CD4-positive, alpha-beta T cell (primary cell): ENCODE data around the gene GLB1L. TPM values are rescaled to one million over a fixed set of nuclear protein-coding genes. Genes with fewer than 3 reads are reported as not detected.

Experiments
- ATAC-seq: fragments of 200-7000 bp; cut with Tn5 transposase; one replicate; pipeline ENCODE4 v1.10.0; 2022; ENCODE audit warnings: mild to moderate bottlenecking; ENCODE audit not compliant: poor library complexity
- CTCF ChIA-PET: fragments of 350-600 bp; sonication (Branson Sonifier 250); formaldehyde crosslinking; loops from one replicate; lab custom pipeline; 2021; ENCODE audit warnings: antibody characterized with exemption, inconsistent platforms; lab: Charles Lee
- POLR2A ChIA-PET: fragments of 350-600 bp; sonication (Branson Sonifier 250); formaldehyde crosslinking; loops from one replicate; lab custom pipeline; 2021; ENCODE audit warnings: antibody characterized with exemption, inconsistent platforms; lab: Charles Lee
- DNase-seq, 14 experiments: peaks; one replicate each; pipeline ENCODE4 v3.0.0-alpha.2; 2013 to 2020; ENCODE audit warnings: mixed read lengths in 2 of 14
- H3K27ac ChIP-seq, 2 donors: one replicate each; pipeline versions ENCODE4 v1.5.1 to v1.7.0; 2013; ENCODE audit warnings: low read length in 2 of 2, low read depth in 1 of 2, mild to moderate bottlenecking in 1 of 2
- H3K27me3 ChIP-seq, 2 experiments: 1 replicate in 1 of 2; 2 replicates in 1 of 2; pipeline versions ENCODE4 v1.6.1 to v1.7.0; 2013; ENCODE audit warnings: low read length in 2 of 2, control low read depth in 1 of 2, mild to moderate bottlenecking in 1 of 2, moderate library complexity in 1 of 2; ENCODE audit not compliant: insufficient read depth in 2 of 2, control insufficient read depth in 1 of 2
- H3K36me3 ChIP-seq: one replicate; pipeline ENCODE4 v1.6.1; 2013; ENCODE audit warnings: low read length, control low read depth; ENCODE audit not compliant: insufficient read depth
- H3K4me1 ChIP-seq: one replicate; pipeline ENCODE4 v1.6.1; 2013; ENCODE audit warnings: low read length, control low read depth; ENCODE audit not compliant: insufficient read depth
- H3K4me3 ChIP-seq: one replicate; pipeline ENCODE4 v1.5.1; 2013; ENCODE audit warnings: mild to moderate bottlenecking, low read length, moderate library complexity
- H3K9me3 ChIP-seq, 2 experiments: 1 replicate in 1 of 2; 2 replicates in 1 of 2; pipeline versions ENCODE4 v1.6.1 to v1.7.0; 2013; ENCODE audit warnings: low read length in 2 of 2, mild to moderate bottlenecking in 2 of 2, control low read depth in 1 of 2, moderate library complexity in 1 of 2; ENCODE audit not compliant: control insufficient read depth in 1 of 2, insufficient read depth in 1 of 2
- H3K27ac Mint-ChIP-seq: one replicate; pipeline ENCODE4 v1.8.0; 2020; ENCODE audit warnings: mixed read lengths
- H3K27me3 Mint-ChIP-seq: one replicate; pipeline ENCODE4 v1.8.0; 2021; ENCODE audit warnings: mixed read lengths
- H3K36me3 Mint-ChIP-seq: one replicate; pipeline ENCODE4 v1.8.0; 2021; ENCODE audit warnings: low read depth, mixed read lengths
- H3K4me1 Mint-ChIP-seq: one replicate; pipeline ENCODE4 v1.8.0; 2021; ENCODE audit warnings: low read depth, mixed read lengths
- H3K4me3 Mint-ChIP-seq: one replicate; pipeline ENCODE4 v1.8.0; 2020; ENCODE audit warnings: mild to moderate bottlenecking, mixed read lengths
- H3K9me3 Mint-ChIP-seq: one replicate; pipeline ENCODE4 v1.8.0; 2020; ENCODE audit warnings: mixed read lengths
- CTCF ChIP-seq: fragments of 200-600 bp; IDR thresholded peaks from one replicate; pipeline ENCODE4 v1.8.0; 2022; ENCODE audit warnings: antibody characterized with exemption, mild to moderate bottlenecking
- intact Hi-C, 2 experiments: fragments of 100-400 bp; cut with DNase I in 1 of 2; cut with micrococcal nuclease in 1 of 2; formaldehyde crosslinking; loops; one replicate each; pipeline versions ENCODE4 v1.15.1 to v1.9.0; 2023 to 2025; cut with DNase I, micrococcal nuclease
- total RNA-seq, 174 experiments: library from RNA in 2 of 174; stranded (reverse) in 2 of 174; gene quantifications; one replicate each; pipeline ENCODE4 v1.2.3 and lab custom pipeline; 2021 to 2026

GLB1L gene
- total RNA-seq, 2 experiments from 2014 or later = 2.4 to 3.0 TPM

- DNase-seq (no peak), ATAC-seq (no peak)
- Mint-ChIP-seq H3K27ac (no peak overlapping the region), H3K9me3 (no peaks in the 10 kb centered on the region), H3K4me1 (no peaks in the 10 kb centered on the region), H3K36me3 (no peaks in the 10 kb centered on the region), H3K4me3 (no peak overlapping the region), H3K27me3 (no peaks in the 10 kb centered on the region)
- Histone ChIP-seq H3K9me3 (no peaks in the 10 kb centered on the region), H3K4me3 (no peak overlapping the region), H3K36me3 (no peaks in the 10 kb centered on the region), H3K4me1 (no peaks in the 10 kb centered on the region), H3K27ac (no peak overlapping the region), H3K27me3 (peaks cover 0 to 2% of the 10 kb centered on the region in 2 experiments)
- POLR2A ChIA-PET = no interaction called here
- intact Hi-C loops = no loop called here
- no peak for TF ChIP-seq CTCF
- CTCF ChIA-PET = no interaction called here
These were observed 23.1 kb upstream of the GLB1L start for GRCh38 chr2:219268294-219268693.

GRCh38 chr2:219266886-219267285 lies 21.6 kb upstream of the GLB1L start:
- ATAC-seq = no peak
- no peak overlapping the region for H3K27ac Mint-ChIP-seq
- H3K9me3 Mint-ChIP-seq = no peaks in the 10 kb centered on the region
- Histone ChIP-seq H3K36me3 (no peaks in the 10 kb centered on the region), H3K27ac (no peak overlapping the region), H3K9me3 (no peaks in the 10 kb centered on the region), H3K27me3 (peaks cover 0 to 2% of the 10 kb centered on the region in 2 experiments), H3K4me3 (no peak overlapping the region), H3K4me1 (no peaks in the 10 kb centered on the region)
- no peaks in the 10 kb centered on the region for H3K4me1 Mint-ChIP-seq
- no peaks in the 10 kb centered on the region for H3K36me3 Mint-ChIP-seq
- no peak for DNase-seq
- ChIA-PET CTCF (interaction anchor here (1.4 kb wide), 1 partner anchor 11 kb away, joined by 3 read pairs; no protein-coding TSS in a partner anchor), POLR2A (no interaction called here)
- TF ChIP-seq CTCF = no peak
- intact Hi-C loops = no loop called here
- no peaks in the 10 kb centered on the region for H3K27me3 Mint-ChIP-seq
- no peak overlapping the region for H3K4me3 Mint-ChIP-seq

GRCh38 chr2:219266232-219266631 lies 21.0 kb upstream of the GLB1L start:
- intact Hi-C loops = no loop called here
- Mint-ChIP-seq H3K4me1 (no peaks in the 10 kb centered on the region), H3K27ac (no peak overlapping the region), H3K9me3 (no peaks in the 10 kb centered on the region), H3K27me3 (no peaks in the 10 kb centered on the region), H3K36me3 (no peaks in the 10 kb centered on the region), H3K4me3 (no peak overlapping the region)
- Histone ChIP-seq H3K27ac (no peak overlapping the region), H3K36me3 (no peaks in the 10 kb centered on the region), H3K9me3 (no peaks in the 10 kb centered on the region), H3K27me3 (no peaks in the 10 kb centered on the region), H3K4me1 (no peaks in the 10 kb centered on the region), H3K4me3 (no peak overlapping the region)
- POLR2A ChIA-PET = no interaction called here
- DNase-seq (no peak), ATAC-seq (no peak)
- no peak for TF ChIP-seq CTCF
- CTCF ChIA-PET = interaction anchor here (1.5 kb wide), 1 partner anchor 28 kb away, joined by 4 read pairs; no protein-coding TSS in a partner anchor
